HepG2 (cell line): ENCODE results near the gene ZNF511. TPM values are rescaled to one million over a fixed set of nuclear protein-coding genes. Genes with fewer than 3 reads are reported as not detected.
A peak's percentile ranks its signal among the peaks of the same experiment; 100 is the strongest.

Source experiments
- CC2D1A ChIP-seq: sonication (generic); formaldehyde crosslinking; IDR thresholded peaks from 2 replicates; pipeline ENCODE4 v1.8.1; 2023; ENCODE audit warnings: mild to moderate bottlenecking, missing genetic modification reagents
- GABPB1 ChIP-seq: IDR thresholded peaks from 2 replicates; pipeline ENCODE4 v1.6.1; 2016; ENCODE audit warnings: mild to moderate bottlenecking, missing genetic modification reagents, moderate library complexity, missing compliant biosample characterization
- NR2C2 ChIP-seq: sonication (generic); formaldehyde crosslinking; IDR thresholded peaks from 2 replicates; pipeline ENCODE4 v1.4.0; 2020; ENCODE audit warnings: missing genetic modification reagents, mild to moderate bottlenecking, moderate library complexity, borderline replicate concordance
- NRL ChIP-seq: sonication (generic); formaldehyde crosslinking; IDR thresholded peaks from 2 replicates; pipeline ENCODE4 v1.5.0; 2020; ENCODE audit warnings: missing genetic modification reagents, mild to moderate bottlenecking, moderate library complexity, borderline replicate concordance
- RARG ChIP-seq: sonication (generic); formaldehyde crosslinking; IDR thresholded peaks from 2 replicates; pipeline ENCODE4 v1.4.0; 2020; ENCODE audit warnings: low read depth, mild to moderate bottlenecking, missing genetic modification reagents
- TBX2 ChIP-seq: sonication (generic); formaldehyde crosslinking; IDR thresholded peaks from 2 replicates; pipeline ENCODE4 v1.5.0; 2020; ENCODE audit warnings: missing genetic modification reagents, mild to moderate bottlenecking, borderline replicate concordance
- ZBTB7B ChIP-seq: sonication (generic); formaldehyde crosslinking; IDR thresholded peaks from 2 replicates; pipeline ENCODE4 v1.4.0; 2020; ENCODE audit warnings: missing genetic modification reagents
- ZFP36 ChIP-seq: fragments of 150-350 bp; IDR thresholded peaks from 2 replicates; pipeline ENCODE4 v1.6.1; 2018; ENCODE audit warnings: borderline replicate concordance, low read length, low read depth; ENCODE audit not compliant: partially characterized antibody
- ZFX ChIP-seq: sonication (generic); formaldehyde crosslinking; IDR thresholded peaks from 2 replicates; pipeline ENCODE4 v1.4.0; 2020; ENCODE audit warnings: mild to moderate bottlenecking, low read depth, missing genetic modification reagents, moderate library complexity
- ZKSCAN1 ChIP-seq: fragments of 150-350 bp; IDR thresholded peaks from 2 replicates; pipeline ENCODE4 v1.6.1; 2014; ENCODE audit warnings: low read length
- ZMYM2 ChIP-seq: sonication (generic); formaldehyde crosslinking; IDR thresholded peaks from 2 replicates; pipeline ENCODE4 v1.8.0; 2022; ENCODE audit warnings: mild to moderate bottlenecking, missing genetic modification reagents
- ZNF703 ChIP-seq: sonication (generic); formaldehyde crosslinking; IDR thresholded peaks from 2 replicates; pipeline ENCODE4 v1.5.1; 2020; ENCODE audit warnings: missing genetic modification reagents, mild to moderate bottlenecking, moderate library complexity, borderline replicate concordance
- ZNF749 ChIP-seq: sonication (generic); formaldehyde crosslinking; IDR thresholded peaks from 2 replicates; pipeline ENCODE4 v1.8.0; 2022; ENCODE audit warnings: mild to moderate bottlenecking, missing genetic modification reagents, moderate library complexity, borderline replicate concordance
- polyA plus RNA-seq, 8 experiments: library from polyadenylated mRNA; depleted of rRNA in 3 of 8; stranded (reverse) in 7 of 8; unstranded in 1 of 8; fragments of >200 nt; fragmentation: Illumina TruSeq in 4 of 8; extraction: Trizol in 4 of 8; gene quantifications; 2 replicates each; pipeline versions ENCODE4 v1.2.1 to v1.2.3, GENCODE V29; 2011 to 2016; ENCODE audit warnings: low read depth in 4 of 8, missing spikeins in 1 of 8, mixed read lengths in 1 of 8; ENCODE audit not compliant: insufficient read depth in 1 of 8
- total RNA-seq, 5 experiments: library from RNA; depleted of rRNA; stranded (reverse); fragments of >200 nt; fragmentation: Illumina TruSeq; extraction: Trizol; gene quantifications; 2 replicates each; pipeline ENCODE4 v1.2.3, GENCODE V29; 2016; ENCODE audit warnings: low read depth in 1 of 5
- TF ChIP-seq, protein P1 (sequence below): sonication (generic); formaldehyde crosslinking; IDR thresholded peaks from 2 replicates; pipeline ENCODE4 v1.4.0; 2020; ENCODE audit warnings: missing genetic modification reagents
- TF ChIP-seq, protein P2 (sequence below): sonication (generic); formaldehyde crosslinking; IDR thresholded peaks from 2 replicates; pipeline ENCODE4 v1.8.0; 2022; ENCODE audit warnings: mild to moderate bottlenecking, missing genetic modification reagents
- TF ChIP-seq, protein P3 (sequence below): sonication (generic); formaldehyde crosslinking; IDR thresholded peaks from 2 replicates; pipeline ENCODE4 v1.5.0; 2020; ENCODE audit warnings: missing genetic modification reagents

The ZNF511 gene
- total and polyA plus RNA-seq, 2 of the 13 experiments (the other 11 are each of a cell fraction or from before 2014, with no cell fraction given), result 35.6 to 66.4 TPM

DNA sequence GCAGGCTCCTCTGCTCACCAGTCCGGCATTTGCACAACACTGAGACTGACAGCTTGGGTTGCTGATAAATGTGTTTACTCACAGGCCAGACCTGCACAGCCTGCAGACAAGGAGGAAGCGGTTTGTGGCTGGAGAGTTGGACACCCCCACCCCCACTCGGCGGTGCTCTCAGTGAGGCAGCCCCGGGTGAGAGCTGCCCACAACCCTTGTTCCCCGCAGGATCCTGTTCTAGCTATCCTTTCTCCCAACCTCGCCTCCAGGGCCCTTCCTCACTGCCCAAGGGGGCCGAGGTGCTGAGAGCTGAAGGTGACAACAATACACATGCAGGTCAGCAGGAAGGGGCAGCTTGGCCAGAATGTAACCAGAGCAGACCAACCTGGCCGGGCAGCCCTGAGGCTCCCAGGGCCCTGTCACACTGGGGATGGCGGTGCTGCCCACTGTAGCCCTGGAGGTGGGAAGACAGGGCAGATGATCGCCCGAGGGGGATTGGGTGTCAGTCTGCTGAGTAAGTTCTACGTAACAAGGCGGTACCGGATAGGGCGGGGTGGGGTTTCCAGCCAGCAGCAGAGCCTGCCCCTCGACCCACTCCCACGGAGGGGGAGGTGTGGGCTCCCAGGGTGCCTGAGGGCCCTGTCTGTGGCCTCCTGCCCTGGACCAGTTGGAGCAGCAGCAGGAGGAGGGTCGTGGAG is 30.0 kb upstream of the ZNF511 start (continued):
- no peak for TF ChIP-seq NR2C2 (CRISPR knock-in tag)
- no peak for TF ChIP-seq ZFP36
- TF ChIP-seq ZFX, result peak; percentile 41; the same call in 1 of the 2 replicates
- no peak for TF ChIP-seq ZMYM2 (CRISPR knock-in tag)
- TF ChIP-seq, protein P1, sequence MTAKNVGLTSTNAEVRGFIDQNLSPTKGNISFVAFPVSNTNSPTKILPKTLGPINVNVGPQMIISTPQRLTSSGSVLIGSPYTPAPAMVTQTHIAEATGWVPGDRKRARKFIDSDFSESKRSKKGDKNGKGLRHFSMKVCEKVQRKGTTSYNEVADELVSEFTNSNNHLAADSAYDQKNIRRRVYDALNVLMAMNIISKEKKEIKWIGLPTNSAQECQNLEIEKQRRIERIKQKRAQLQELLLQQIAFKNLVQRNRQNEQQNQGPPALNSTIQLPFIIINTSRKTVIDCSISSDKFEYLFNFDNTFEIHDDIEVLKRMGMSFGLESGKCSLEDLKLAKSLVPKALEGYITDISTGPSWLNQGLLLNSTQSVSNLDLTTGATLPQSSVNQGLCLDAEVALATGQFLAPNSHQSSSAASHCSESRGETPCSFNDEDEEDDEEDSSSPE (CRISPR knock-in tag), result no peak
- TF ChIP-seq TBX2 (CRISPR knock-in tag), result peak; percentile 20; the same call in 1 of the 2 replicates
- TF ChIP-seq, protein P2, sequence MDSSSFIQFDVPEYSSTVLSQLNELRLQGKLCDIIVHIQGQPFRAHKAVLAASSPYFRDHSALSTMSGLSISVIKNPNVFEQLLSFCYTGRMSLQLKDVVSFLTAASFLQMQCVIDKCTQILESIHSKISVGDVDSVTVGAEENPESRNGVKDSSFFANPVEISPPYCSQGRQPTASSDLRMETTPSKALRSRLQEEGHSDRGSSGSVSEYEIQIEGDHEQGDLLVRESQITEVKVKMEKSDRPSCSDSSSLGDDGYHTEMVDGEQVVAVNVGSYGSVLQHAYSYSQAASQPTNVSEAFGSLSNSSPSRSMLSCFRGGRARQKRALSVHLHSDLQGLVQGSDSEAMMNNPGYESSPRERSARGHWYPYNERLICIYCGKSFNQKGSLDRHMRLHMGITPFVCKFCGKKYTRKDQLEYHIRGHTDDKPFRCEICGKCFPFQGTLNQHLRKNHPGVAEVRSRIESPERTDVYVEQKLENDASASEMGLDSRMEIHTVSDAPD (CRISPR knock-in tag), result no peak
- TF ChIP-seq ZKSCAN1, result no peak
- TF ChIP-seq, protein P3, sequence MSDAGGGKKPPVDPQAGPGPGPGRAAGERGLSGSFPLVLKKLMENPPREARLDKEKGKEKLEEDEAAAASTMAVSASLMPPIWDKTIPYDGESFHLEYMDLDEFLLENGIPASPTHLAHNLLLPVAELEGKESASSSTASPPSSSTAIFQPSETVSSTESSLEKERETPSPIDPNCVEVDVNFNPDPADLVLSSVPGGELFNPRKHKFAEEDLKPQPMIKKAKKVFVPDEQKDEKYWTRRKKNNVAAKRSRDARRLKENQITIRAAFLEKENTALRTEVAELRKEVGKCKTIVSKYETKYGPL, result no peak
- TF ChIP-seq ZNF703 (CRISPR knock-in tag), result no peak
- TF ChIP-seq GABPB1 (CRISPR knock-in tag), result no peak
- TF ChIP-seq ZNF749, result no peak
- no peak for TF ChIP-seq RARG (CRISPR knock-in tag)
- TF ChIP-seq CC2D1A, result no peak
- TF ChIP-seq ZBTB7B, result no peak
- TF ChIP-seq NRL (CRISPR knock-in tag), result no peak
